GM21367 (cell line): ENCODE results near the gene RAD52.
A peak's percentile ranks its signal among the peaks of the same experiment; 100 is the strongest.

Experiments
- ATAC-seq: cut with Tn5 transposase; IDR thresholded peaks from one replicate; pipeline ENCODE4 v1.9.1; 2021; ENCODE audit not compliant: unreplicated experiment

The RAD52 gene

DNA sequence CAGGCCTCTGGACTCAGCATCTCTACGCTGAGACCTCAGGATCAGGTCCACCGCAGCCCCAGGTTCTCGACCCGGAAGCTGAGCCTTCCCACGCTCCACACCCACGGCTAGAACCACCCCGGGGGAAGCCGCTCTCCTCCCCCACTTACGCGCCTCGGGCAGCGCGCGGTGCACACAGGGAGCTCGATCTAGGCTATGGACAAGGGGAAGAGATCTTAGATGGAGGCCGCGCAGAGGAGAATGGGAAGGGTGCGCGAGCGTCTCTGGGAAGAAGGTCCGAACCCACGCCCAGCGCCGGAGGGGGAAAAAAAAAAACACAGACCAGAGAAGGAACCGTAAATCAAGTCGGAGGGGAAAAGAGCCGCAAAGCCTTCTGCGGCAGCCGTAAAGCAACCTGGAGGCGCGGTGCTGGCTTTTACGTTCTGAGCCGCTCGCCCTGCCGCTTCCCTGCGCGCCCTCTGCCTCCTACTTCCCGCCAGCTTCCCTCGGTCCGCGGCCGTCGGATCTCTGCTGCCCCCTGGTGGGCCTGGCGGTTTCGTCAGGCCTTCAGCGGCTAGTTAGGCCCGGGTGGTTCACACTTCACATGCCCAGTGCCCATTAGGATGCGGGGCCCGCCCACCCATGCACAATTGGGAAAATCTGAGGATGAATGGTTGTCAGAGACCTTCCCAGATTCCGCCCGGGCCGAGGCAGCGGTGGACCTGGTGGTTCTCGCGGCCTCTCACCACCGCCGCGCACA is at the start of gene RAD52:
RAD52 (minus strand) TSS at position 242 of the 739 bp plus-strand sequence. CDS start 16,636 bp downstream, outside the sequence.
- peak; percentile 71 for ATAC-seq

DNA sequence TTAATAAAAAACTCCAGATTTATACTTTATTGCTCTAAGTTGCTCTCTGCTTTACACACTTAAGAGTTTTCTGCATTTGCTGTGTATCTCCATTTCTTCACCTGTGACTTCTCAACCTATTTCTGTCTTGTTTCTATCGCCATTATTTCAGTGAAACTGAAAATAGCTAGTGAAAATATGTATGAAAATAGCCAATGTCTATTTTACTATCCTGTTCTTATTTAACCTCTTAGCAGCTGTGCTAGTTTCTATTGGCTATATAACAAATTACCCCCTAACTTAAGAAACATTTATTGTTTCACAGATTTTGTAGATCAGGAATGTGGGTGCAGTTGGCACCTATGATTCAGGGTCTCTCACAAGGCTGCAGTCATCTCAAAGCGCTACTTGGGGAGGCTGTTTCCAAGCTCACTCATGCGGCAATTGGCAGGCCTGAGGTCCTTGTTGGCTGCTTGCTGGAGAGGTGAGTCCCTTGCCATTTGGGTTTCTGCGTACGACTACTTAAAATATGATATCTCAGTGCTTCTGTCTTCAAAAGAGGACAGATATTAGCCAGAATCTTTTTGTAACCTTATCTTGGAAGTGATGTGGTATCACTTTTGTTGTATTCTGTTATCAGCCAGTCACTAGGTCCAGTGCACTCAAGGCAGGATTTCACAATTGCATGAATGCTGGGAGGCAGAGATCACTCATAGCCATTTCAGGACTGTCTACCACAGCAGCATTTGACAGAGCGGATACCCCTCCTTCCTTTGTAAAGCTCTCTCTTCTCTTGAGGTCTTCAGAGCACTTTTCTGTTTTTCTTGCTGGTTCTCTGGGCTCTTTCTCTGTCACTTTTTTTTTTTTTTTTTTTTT is 48.8 kb upstream of the RAD52 start:
- peak; percentile 79 for ATAC-seq

DNA sequence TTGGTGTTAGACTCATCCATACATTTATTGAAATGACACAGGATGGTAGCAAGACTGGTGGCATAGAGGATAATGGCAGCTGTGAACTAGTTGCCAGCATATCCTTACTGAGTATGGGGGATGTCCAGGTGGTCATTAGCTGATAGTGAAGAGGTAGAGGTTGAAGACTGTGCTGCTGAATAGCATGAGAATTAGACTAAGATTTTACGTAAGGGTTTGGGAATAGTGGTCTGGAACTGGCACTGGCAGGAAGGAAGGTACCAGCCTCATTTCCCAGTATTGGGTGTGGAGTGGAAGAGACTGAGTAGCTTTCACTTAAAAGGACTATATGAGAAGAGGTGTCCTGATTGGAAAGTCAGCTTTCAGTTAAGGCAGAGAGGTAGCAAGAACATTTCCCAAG is 48.0 kb upstream of the RAD52 start:
- ATAC-seq = peak; percentile 25

DNA sequence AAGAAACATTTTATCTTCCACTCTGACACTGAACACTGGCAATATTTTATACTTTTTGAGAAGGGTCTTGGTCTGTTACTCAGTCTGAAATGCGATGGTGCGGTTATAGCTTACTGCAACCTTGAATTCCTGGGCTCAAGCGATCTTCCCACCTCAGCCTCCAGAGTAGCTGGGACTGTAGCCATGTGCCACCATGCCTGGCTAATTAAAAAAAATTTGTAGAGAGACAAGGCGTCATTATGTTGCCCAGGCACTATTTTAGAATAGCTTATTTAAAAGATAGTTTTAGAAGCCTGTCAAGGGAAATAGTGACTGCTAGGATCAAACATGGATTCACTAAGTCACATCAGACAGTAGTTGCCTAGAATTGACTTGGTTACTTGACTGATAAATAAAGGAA is 47.4 kb upstream of the RAD52 start:
- no peak for ATAC-seq

DNA sequence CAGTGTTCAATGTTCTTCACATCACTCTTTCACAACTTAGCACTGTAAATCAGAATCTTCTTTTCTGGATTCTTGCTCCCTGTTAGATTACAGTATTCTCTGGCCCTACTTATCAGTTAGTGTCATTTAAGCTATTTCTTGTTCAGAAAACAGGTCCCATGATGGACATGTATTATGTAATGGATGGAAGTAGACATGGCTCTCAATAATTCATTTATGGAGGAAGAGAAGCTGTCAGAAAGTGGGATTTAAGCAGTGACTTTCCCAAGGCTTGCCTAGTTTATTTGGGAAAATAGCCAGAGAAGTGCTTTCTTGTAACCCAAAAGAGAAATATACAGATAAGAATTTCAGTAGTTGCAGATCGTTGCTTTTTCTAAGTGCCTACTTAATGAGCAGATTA is 43.2 kb upstream of the RAD52 start:
- ATAC-seq = no peak

DNA sequence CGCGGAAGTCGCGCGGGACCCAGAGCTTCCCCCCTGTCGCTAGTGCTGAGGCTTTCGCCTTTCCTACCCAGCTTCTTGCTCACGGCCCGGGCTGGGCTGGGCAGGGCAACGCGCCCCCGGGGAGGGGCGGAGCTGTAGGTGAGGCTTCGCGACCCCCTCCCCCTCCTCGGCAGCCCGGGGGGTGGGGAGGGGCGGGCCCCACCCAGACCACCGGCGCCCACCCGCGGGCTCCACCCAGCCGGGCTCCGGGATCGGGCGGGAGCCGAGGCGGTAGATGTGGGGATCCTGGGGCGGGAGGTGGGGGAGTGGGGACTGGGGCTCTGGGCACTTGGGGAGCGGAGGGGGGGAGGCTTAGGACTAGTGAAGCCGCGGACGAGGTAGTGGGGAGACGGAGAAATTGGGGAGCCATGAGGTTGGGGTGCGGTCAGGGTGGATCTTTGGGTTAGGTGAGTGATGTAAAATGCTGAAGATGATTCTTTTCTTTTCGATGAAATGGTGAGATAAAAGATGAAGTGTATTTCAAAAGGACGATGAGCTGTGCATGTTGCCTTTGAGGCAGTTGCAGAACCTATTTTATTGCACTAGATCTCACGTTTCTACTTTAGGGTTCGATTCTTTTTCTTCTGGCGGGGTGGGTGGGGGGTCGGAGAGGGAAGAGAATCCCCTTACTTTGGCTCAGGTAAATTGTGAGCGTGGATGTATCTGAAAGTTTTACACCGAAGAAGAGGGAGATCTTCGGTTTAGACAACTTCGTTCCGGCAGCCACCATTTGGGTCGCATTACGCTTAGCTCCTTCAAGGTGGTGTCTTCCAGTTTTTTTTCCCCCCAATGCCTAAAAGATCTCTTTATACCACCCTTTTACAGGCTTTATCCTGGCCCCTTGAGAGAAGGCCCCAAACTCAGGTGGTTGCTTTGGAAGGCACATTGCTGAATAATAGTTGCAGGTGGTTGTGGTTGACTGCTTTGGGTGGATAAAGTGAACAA is 42.1 kb upstream of the RAD52 start:
- no peak for ATAC-seq

DNA sequence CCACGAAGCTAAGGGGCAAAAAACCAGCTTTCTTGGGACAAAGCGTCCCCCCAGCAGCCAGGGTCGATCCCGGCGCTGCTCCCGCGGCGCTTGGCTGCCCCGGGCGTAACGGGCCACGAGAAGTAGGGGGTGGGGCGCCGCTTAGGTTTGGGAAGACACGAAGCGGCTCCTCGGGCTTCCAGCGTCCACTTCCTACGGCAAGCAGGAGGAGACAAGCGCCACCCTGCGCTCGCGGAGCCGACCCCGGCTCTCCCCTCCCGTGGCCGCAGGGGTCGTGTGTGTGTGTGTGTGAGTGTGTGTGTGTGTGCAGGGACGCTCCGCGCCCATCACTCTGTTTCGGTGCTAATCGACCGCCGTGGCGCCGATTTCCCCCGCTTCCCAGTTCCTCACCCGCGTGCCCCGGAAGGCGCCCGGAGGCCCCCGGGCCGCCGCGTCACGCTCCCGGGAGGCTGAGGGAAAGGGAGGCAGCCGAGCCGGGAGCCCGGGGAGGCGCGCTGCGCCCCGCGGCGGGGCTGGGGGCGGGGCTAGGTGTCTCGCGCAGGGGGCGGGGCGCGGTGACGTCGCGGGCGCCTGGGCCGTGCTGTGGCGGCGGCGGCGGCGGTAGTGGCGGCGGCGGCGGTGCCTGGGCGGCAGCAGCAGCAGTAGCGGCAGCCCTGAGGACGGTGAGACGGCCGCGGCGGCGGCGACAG is 41.3 kb upstream of the RAD52 start, which contains the start of gene ERC1:
ERC1 (plus strand) TSS at position 563 of the 689 bp plus-strand sequence. CDS start 36,681 bp downstream, outside the sequence.
- ATAC-seq = peak; percentile 81

DNA sequence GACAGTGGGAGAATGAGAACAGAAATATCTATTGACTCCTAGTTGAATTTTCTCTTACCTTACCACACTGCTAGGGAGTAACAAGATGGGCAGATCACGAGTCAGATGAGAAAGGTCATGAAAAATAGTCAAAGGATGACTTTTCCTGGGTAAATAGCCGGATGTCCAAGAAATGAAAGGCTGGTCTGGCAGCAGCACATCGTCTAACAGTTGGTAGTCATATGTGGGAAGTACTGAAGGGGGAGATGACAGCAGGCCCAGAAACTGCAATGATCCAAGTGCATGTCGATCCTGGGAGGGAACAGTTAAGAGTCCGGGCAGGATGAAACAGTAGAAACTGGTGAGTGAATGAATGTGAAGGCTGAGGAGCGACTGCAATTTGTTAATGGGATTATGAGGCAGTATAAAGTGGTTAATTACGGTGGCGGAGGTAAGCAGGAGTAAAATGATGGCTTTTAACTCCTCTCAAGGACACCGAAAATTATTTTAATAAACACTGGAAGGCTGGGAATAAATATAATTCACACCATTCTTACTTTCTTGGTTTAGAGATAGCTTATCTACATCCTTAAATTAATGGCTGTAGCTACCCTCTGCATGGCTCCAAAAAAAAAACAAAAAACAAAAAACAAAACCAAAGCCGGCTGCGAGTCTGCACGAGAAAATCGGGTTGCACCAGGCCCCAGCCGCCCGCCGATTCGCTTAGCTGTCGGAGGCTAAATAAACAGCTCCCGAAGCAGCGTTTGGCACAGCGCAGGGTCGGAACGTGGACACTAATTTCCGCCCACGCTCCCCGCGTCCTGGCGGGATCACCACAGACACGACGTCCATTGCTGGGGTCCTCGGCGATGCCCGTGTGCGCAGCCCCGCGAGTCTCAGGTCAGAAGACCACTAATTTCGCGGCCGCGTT is 40.5 kb upstream of the RAD52 start:
- no peak for ATAC-seq

DNA sequence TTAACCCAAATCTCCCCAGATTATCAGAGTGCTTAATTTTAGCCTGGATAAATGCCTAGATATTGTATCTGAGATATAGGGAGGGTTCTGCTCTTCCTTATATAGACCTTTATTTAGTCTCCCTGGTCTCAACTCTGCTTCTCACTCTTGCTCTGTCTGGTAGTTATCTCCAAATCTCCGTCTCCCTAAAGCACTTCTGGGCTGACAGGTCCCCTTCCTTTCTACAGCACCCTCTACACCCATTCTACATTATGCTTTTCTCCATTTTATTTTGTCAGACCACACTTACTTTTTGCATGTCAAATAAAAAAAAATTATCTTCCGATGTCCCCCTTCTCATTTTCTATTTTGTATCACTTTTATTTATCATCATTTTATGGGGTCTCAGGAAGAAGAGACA is 39.6 kb upstream of the RAD52 start:
- no peak for ATAC-seq

DNA sequence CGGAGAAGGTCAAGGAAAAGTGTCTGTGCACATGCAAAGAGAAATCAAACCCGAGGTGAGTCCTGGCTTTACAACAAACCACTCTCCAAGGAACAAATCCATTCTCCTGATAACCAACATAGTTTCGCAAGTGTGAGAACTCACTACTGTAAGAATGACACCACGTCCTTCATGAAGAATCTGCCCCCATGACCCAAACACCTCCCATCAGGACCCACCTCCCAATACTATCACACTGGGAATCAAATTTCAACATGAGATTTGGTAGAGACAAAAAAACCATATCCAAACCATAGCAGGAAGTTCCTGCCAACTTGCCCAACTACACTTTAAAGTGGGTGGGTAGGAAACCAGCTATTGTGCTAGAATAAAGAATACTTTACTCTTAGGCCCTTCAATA is 39.2 kb upstream of the RAD52 start:
- ATAC-seq = no peak

DNA sequence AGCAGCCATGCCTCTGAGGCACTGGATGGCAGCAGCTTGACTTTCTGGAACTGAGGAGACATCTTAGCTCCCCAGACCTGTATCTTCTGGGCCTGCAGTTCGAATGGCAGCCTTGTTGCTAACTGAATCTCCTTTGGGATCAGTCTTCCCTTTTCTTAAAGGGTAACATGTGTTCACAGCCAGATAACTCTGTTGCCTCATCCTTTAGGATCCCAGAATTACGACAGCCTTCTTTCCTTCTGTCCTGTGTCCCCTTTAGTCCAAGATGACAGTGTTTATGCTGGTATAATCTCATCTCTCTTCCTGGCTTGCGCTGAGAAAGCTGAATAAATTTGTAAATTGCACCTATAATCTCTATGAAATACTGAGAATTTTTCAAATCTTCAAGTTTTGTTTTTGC is 32.5 kb upstream of the RAD52 start:
- ATAC-seq = no peak

DNA sequence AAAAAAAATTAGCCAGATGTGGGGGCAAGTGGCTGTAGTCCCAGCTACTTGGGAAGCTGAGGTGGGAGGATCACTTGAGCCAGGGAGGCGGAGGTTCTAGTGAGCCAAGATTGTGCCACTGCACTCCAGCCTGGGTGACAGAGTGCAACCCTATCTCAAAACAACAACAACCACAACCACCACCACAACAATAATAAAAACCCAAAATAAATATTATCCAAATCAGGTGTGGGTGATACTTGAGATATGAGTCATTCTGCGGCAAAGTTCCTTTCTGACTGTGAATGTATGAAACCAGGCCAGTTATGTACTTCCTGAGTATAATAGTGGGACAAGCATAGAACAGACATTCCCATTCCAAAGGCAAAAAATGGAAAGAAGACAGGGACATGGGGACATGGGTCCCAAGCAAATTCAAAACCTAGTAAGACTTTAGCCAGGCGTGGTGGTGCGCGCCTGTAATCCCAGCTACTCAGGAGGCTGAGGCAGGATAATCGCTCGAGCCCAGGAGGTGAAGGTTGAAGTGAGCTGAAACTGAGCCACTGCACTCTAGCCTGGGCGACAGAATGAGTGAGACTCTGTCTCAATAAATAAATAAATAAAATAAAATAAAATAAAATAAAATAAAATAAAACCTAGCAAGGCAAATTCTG is 31.8 kb upstream of the RAD52 start:
- no peak for ATAC-seq

DNA sequence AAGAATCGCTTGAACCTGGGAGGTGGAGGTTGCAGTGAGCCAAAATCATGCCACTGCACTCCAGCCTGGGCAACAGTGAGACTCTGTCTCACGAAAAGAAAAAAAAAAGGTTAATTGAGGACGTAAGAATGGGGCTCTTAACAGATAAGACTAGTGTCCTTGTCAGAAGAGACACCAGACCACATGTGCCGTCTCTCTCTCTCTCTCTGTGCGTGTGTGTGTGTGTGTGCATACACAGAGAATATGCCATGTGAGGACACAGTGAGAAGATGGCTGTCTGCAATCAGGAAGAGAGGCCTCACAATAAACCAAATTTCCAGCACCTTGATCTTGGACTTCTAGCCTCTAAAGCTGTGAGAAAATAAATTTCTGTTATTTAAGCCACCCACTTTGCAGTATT is 29.9 kb upstream of the RAD52 start:
- no peak for ATAC-seq

DNA sequence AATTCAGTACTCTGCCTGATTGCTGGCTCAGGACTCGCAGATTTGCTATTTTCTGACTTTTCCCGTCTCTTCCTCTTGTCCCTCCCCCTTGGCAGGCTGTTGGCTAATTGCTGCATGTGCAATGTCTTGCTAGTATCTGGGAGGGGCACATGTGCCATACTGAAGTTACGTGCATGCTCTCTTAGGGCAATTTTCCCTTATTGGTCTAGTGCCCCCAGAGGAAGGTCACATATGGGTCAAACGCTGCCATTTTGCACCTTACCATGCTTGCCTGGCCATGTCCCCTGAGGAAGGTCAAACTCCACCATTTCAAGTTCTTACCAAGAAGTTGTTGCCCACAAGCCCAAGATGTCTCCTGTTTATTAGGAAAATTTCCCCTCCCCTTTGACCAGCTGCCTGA is 27.7 kb upstream of the RAD52 start:
- no peak for ATAC-seq

DNA sequence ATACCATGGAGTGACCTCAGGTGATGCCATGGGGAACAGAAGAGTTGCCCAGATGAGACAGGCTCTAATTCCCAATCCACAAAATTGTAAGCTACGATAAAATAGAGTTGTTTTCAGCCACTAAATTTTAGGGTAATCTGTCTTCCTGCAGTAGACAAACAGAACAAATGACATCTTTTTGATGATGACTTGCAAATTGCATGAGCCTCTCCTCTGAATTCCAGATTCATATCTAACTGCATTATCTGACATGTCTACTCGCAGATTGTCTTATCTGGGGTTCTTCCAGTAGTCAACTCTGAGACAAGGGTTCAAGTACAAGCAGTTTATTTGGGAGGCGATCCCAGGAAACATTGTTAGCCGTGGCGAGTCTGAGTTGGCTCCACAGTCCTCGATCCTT is 27.1 kb upstream of the RAD52 start:
- ATAC-seq = no peak

DNA sequence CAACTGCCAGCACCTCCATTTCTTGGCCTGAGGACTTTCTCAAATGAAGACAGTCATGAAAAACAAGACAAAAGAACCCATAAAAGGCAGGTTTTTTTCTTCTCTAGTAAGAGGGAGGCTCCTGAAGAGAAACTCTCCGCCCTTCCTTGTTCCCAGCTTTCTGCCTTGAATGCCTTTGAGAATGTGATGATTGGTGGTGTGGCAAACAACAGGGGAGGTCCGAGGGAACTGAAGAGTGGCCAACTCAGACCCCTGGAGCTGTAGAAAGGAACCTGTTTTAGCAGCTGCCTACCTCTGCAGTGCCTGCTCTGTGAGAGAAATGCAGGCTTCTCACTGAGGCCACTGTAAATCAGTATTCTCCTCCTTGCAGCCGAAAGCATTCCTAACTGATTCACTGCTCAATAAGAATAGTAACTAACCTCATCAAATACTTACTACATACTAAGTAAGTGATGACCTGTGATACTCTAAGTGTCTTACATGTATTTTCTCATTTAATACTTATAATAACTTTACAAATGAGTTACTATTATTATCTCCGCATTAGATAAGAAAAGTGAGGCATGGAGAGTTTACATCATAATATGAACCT is 24.9 kb upstream of the RAD52 start:
- no peak for ATAC-seq

DNA sequence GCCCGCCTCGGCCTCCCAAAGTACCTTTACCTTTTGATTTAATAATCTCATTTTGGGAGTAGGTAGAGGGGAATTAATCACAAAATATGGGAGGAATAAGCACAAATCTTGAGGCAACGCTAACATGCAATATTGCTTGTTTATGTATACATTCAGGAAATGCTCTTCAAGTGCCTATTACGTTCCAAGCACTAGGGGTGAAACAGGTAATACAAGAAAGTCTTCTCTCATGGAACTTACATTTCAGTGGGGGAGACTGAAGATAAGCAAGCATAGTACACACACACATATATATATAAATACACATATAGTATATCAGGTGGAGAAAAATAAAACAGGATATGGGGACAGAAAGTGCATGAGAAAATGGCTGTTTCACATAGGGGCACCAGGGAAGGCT is 22.5 kb upstream of the RAD52 start:
- no peak for ATAC-seq

DNA sequence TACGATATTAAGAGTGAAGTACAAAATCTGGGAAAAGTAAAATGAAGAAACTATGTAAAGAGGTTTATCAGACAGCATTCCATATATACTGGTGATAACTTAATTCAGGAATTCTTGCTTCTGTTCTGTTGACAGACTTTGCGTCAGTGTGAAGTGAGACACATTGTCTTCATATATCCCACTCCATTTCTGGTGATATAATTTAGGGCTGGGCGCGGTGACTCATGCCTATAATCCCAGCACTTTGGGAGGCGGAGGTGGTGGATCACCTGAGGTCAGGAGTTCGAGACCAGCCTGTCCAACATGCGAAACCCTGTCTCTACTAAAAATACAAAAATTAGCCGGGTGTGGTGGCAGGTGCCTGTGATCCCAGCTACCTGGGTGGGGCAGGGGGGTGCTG is 20.3 kb upstream of the RAD52 start:
- ATAC-seq = no peak

DNA sequence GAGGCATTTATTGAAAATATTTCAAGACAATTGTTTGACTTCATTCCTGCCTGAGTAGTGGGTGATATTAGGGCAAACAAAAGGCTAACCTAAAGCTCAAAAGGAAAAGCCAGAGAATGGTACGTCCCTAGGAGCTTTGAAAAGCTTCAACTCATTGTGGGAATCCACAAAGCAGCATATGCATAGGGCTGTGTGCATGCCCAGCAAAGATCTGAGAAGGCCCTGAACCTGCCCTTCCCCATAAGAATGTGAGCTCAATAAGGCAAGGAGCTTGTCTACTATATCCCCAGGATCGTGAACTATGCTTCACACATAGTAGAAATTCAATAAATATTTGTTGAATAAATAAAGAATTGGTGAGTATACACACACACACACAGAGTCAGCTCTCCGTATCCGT is 19.1 kb upstream of the RAD52 start:
- no peak for ATAC-seq
